ENCODE results near the gene EPHB1.

Gene EPHB1

GRCh38 chr3:135056733-135057310, 261.8 kb downstream of the EPHB1 start:
- peak; percentile 11 for DNase-seq

- no peak for DNase-seq
Observed at GRCh38 chr3:135057996-135058395, 262.9 kb downstream of the EPHB1 start.

- DNase-seq, result no peak
Observed at GRCh38 chr3:135059580-135059979, 264.5 kb downstream of the EPHB1 start.

- DNase-seq, result peak; percentile 81
Observed at GRCh38 chr3:135066844-135067727, 272.0 kb downstream of the EPHB1 start.

GRCh38 chr3:135068011-135068410, 273.0 kb downstream of the EPHB1 start:
- no peak for DNase-seq

GRCh38 chr3:135069406-135069805, 274.3 kb downstream of the EPHB1 start:
- no peak for DNase-seq

GRCh38 chr3:135071483-135071882, 276.4 kb downstream of the EPHB1 start:
- DNase-seq, result no peak

- no peak for DNase-seq
Observed at GRCh38 chr3:135072431-135072830, 277.4 kb downstream of the EPHB1 start.

- DNase-seq, result no peak
Observed at GRCh38 chr3:135075157-135075556, 280.1 kb downstream of the EPHB1 start.

GRCh38 chr3:135076341-135076740, 281.3 kb downstream of the EPHB1 start:
- no peak for DNase-seq

- DNase-seq, result no peak
Observed at GRCh38 chr3:135077186-135077585, 282.1 kb downstream of the EPHB1 start.

- no peak for DNase-seq
Observed at GRCh38 chr3:135078283-135078682, 283.2 kb downstream of the EPHB1 start.

GRCh38 chr3:135079095-135079494, 284.0 kb downstream of the EPHB1 start:
- no peak for DNase-seq

GRCh38 chr3:135081451-135081850, 286.4 kb downstream of the EPHB1 start:
- no peak for DNase-seq

- DNase-seq, result peak; percentile 8
Observed at GRCh38 chr3:135081856-135082434, 286.9 kb downstream of the EPHB1 start.

GRCh38 chr3:135082706-135083105, 287.6 kb downstream of the EPHB1 start:
- DNase-seq, result no peak

GRCh38 chr3:135083179-135083578, 288.1 kb downstream of the EPHB1 start:
- DNase-seq, result peak; percentile 87

GRCh38 chr3:135083756-135084155, 288.7 kb downstream of the EPHB1 start:
- peak; percentile 6 for DNase-seq

GRCh38 chr3:135084405-135084804, 289.3 kb downstream of the EPHB1 start:
- DNase-seq, result peak; percentile 12

- DNase-seq, result no peak
Observed at GRCh38 chr3:135084976-135085375, 289.9 kb downstream of the EPHB1 start.

GRCh38 chr3:135085652-135086436, 290.8 kb downstream of the EPHB1 start:
- DNase-seq, result peak; percentile 50

GRCh38 chr3:135087782-135088181, 292.7 kb downstream of the EPHB1 start:
- no peak for DNase-seq

- DNase-seq, result no peak
Observed at GRCh38 chr3:135089451-135089850, 294.4 kb downstream of the EPHB1 start.
